ENCODE results near the gene PPIL6.

Gene PPIL6

DNA sequence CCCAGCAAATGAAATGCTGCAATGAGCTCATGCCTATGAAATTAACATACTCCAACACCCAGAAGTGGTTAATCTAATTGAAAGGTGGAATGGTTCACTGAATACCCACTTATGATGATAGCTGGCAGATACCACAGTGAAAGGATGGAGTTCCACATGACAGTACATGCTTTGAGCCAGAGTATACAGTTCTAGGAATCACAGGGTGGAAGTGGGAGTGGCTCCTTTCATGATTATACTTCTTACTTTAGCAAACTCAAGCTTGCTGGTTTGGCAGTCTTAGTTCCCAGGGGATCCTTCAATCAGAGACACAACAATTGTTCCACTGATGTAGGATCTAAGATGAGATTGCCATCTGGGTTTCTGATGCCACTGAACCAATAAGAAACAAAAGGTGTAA lies 79.6 kb downstream of the PPIL6 start:
- DNase-seq, result no peak

DNA sequence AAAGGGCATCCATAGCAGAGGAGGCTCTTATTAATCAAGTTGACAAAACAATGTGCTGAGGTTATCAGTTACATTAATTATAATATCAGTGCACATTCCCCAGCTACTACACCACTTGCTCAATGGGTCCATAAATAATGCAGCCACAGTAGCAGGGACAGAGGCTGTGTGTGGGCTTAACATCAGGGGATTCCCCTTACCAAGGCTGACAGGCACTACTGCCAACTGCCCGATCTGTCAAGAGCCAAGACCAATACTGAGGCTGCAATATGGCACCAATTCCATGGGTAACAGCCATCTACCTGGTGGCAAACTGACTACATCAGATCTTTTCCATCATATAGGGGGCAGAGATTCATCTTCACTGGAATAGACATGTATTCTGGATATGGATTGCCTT lies 80.1 kb downstream of the PPIL6 start:
- no peak for DNase-seq

DNA sequence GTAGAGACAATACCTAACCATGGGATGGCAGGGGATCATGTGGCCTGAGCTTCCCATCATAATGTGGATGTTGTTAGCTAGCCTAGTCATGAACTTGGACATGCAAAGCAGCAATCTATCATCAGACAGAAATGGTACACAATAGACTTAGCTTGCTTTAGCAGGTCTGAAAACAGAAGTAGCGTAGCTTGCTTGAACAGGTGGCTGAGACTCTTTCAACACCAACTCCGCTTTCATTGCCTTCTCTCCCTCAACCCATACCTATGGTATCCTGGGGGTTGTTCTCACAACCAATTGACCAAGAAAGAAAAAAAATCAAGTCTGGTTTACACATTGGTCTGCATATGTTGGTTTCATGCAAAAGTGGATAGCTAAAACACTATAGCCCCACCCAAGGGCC lies 81.2 kb downstream of the PPIL6 start:
- DNase-seq, result no peak

DNA sequence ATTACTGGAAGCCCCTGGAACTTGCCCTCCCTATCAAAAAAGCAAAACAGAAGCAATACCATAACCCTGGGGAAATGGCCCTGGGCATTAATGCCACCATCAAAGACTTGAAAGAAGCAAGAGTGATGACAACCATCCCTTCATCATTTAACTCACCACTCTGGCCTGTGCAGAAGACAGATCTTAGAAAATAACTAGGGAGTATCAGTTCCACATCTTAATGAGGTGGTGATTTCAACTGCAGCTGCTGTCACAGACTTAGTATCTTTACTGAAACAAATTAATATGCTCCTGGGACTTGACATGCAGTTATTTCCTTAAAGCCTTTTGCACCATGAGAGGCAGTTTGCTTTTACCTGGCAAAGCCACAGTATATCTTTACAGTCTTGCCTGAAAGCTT lies 82.2 kb downstream of the PPIL6 start:
- no peak for DNase-seq

DNA sequence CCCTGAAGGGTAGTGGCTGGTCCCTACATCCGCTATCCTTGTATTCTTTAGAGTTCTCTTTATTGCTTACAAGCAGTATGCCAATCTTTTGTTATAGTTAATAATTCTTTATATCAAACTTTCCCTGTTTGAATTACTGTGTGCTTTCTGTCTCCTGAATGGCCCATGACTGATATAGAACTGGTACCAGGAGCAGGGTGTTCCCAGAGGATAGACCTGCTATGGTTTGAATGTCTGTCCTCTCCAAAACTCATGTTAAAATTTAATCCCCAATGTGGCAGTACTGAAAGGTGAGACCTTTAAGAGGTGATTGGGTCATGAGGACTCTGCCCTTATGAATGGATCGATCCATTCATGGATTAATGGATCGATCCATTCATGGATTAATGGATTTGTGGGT lies 84.2 kb downstream of the PPIL6 start:
- no peak for DNase-seq

DNA sequence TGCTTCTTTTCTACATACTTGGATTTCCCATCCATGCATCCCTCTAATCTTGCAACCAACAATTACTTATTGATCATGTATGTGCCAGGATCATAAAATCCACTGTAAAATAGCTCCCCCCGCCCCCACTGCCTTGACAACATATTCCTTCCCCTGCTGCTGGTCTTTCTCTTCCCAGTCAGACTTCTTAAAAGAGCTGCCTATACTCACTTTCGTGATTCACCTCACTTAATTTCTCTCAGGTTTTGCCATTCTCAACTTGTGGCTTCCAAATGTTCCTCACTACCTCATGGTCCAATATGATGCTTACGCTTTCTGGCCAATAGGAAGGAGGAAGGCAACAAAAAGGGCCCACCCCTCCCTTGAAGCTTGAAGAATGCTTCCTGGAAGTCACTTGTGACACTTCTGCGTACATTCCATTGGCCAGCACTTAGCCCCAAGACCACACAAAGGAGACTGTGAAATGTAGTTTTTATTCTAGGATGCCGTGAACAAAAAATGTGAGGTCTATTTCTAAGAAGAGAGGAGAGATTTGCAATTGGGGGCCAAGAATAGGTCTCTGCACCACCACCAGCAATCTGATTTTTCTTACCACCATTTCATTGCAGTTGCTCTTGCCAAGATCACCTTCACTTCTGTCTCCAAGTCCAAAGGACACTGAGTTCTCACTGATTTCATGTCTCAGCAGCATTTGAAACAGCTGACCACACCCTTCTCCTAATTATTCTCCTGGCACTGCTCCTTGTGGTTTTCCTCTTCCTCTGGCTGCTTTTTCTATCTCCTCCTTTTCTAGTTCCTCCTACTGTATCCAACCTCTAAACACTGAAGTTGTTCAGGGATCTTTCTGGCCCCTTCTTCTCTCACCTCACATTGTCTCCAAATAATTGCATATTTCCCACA lies 88.9 kb downstream of the PPIL6 start:
- no peak for DNase-seq

DNA sequence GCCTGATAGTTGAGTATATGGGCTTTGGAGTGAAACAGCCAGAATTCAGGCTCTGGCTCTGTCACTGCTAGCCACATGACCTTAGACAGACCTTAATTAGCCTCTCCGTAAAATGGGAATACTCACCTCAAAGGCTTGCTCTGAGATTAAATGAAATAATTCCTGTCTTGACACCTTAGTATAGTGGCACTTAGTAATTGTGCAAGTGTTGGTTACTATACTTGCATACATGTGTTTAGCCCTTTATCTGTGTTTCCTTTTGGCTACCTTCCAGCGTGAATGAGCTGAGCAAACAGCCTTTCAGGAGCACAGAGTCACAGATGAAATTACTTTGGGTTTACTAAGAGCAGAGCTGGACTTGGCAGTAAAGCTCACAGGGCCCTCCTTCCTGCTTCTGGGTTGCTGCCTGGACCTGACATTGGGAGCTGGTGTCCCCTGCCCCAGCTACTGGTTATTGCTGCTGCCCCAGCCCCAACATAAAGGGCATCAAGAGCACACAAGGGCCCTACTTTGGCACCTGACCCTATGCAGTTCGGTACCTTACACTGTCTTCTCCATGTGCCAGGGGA lies 90.9 kb downstream of the PPIL6 start:
- no peak for DNase-seq

DNA sequence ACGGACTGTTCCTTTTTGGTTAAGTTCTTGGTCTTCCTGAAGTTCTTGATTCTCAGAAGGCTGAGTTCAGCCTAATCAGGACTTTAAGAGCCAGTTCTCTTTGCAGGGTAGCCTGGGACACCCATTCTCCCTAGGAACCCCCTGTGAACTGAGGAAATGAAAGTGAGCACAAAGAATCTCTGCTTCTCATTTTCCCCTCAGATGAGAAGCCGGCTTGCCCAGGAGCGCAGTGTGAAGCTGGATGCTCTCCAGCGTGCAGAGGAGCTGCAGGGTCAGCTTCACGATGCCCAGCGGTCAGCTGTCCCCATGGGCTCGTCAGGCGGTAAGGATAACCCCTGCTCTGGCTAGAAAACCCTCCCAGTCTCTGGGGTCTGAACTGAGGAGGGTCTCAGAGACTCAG lies 92.2 kb downstream of the PPIL6 start:
- DNase-seq, result no peak

DNA sequence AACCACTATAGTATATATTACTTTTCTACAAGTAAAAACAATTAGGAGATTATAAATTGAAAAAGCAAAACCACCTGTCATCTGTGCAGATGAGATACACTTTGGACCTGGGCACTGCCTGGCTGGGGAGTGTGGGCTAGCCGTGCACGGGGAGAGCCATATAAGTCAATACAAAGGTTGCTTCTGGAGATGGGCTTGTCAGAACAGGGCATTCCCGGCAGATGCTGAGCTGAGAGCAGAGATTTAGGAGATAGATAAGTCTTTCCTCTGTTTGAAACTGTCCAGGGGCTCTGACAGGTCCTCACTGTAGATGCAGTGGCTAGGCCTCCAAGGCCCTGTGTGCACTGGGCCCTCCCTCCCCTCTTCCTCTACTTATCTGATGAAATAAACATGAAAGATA lies 92.6 kb downstream of the PPIL6 start:
- DNase-seq, result no peak

DNA sequence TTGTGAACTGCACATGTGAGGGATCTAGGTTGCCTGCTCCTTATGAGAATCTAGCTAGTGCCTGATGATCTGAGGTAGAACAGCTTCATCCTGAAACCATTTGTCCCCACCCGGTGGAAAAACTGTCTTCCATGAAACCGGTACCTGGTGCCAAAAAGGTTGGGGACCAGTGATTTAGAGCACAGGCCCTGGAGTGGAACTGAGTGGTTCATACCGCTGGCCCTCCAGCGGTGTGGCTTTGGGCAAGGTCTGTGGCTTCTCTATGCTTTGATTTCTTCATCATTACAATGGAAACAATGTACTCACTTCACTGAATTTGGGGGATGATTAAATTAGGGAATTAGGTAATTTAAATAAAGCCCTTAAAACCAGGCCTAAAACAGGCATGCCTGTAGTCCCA lies 94.4 kb downstream of the PPIL6 start:
- DNase-seq, result no peak

DNA sequence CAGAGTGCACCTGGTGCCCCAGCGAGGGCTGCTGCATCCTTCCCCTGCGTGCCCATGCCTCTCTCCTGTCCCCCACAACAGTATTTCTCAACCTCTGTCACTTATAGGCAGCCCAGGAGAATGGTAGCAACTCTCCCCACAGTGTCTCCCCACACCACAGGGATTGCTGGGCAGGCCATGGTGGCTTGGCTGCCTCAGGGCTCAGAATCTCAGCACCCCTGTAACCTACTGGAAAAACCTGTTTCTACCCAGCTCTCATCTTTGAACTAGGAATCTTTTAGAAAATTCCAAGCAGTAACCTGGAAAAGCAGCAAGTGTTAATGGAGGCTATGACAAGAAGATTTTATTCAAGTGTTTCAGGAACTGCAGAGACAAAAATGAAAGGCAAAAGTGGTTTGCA lies 96.2 kb downstream of the PPIL6 start:
- no peak for DNase-seq

DNA sequence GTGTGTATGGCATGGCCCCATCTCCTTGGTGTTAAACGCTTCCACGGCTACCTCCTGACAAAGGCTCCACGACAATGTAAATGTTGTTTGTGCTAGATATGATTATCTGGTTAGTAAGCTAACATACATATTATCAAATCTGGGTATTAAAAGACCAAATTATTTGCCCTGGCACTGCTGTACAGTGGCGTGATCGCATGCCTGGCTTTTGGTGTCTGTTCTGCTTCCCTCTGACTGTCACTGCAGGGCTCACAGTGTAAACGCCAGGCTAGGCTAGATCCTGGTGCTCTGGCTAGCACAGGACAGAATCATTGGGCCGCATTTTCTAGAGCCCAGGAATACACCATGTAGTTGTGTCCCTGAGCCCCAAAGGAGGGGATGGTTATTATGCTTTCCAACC lies 96.9 kb downstream of the PPIL6 start:
- no peak for DNase-seq

DNA sequence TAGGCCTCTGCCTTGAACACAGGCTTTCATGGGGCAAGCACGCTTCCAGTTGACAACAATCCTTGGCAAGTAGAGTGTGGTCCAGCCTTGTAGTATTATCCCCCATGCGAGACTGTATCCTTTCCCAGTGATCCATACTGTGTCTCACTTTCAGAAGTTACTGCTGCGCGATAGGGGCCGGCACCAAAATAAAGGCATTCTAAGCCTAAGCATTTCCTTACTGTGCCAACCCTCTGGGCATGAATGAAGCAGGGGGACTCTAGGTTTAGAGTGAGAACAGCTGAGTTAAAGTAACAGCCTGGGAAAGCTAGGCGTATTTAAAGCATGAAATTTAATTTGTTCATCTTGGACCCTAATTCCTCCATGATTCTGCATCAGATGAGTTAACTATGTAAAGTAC lies 97.5 kb downstream of the PPIL6 start:
- no peak for DNase-seq

DNA sequence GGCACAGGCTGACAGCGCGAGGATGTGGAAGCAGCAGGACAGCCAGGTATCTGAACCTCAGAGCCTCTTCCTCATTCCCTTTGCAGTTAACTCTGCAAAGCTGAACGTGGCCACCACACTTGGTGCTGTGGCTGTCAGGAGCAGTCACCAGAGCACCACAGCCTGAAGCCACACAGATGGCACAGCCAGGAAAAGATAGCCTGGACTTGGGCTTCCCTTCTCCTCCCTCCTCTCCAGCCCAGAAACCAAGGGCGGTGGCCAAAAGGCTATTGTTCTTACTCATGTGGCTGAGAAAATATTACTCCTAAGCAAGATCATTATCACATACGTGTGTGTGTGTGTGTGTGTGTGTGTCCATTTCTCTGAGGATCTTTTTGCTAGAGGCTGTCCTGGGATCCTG lies 97.9 kb downstream of the PPIL6 start:
- no peak for DNase-seq

DNA sequence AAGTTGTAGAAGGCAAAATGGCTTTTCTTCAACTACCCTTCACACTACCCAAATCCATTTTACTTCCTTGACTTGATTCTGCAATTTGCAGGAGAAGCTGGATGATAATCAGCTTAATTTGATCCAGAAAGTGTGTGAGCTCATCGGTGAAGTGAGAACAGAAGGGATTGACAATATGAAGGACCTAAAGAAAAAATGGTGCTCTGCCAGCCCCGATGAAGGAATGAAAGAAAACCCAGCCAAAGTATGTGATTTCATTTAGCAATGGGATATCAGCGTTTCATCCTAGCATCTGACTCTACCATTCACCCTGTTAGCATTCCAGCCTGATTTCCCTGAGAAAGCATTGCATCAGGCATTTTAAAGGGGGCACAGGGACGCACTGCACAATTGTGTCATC lies 99.6 kb downstream of the PPIL6 start:
- no peak for DNase-seq
